GM12875 (cell line): Measurements from ENCODE around the gene KCTD4.
"Not testable (repeated sequence)": the region's sequence is repeated elsewhere in the genome, so short reads cannot be mapped to it uniquely, and the experiment has no call there.

Experiments
- H3K4me3 ChIP-seq: one replicate; pipeline ENCODE4 v1.5.1; 2011; ENCODE audit warnings: low read depth, low read length, control low read depth
- TF ChIP-seq, protein P1 (sequence below): IDR thresholded peaks from 2 replicates; pipeline ENCODE4 v1.5.1; 2011; ENCODE audit warnings: low read depth, mild to moderate bottlenecking, control low read depth, inconsistent platforms, low read length, moderate library complexity, borderline replicate concordance; ENCODE audit not compliant: insufficient read depth

KCTD4 gene

DNA sequence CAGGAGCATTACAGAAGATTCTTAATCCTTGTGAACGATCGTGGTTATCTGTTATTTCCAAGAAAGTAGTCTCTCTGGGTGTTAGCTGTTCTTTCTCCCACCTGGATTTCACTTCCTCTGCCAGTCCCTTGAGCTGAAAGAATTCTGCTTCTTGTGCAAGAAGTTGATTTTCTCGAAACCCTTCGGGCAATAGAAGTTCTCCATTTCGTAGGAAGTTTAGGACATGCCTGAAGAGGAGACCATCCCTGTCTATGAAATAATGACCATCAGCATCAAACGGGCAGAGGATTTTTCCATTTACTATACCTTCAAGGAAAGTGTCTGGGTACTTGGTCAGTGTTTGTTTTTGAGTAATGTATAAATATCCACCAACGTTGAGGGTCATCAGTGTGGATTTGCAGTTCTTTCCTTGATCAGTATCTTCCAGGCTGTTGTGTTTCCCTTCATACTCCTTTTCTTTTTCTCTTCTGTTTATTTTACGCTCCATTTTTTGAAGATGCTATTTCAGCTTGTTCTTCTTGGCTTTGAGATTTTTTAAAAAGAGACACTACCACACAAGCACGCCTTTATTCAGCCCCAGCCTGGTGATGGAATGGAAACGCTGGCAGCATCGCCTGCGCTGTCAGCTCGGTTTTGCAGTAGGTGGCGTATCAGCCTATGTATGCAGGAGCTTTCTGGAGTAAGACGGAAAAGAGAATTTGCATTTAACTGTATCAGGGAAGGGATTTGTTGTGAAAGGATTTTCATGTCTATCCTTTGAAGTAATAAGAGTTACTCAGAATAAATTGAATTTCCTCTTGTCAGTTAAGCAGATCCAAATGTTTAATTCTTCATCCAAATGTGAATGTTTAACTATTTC, 6.5 kb downstream of the KCTD4 start:
- no peak overlapping the region for H3K4me3 ChIP-seq
- TF ChIP-seq, protein P1, sequence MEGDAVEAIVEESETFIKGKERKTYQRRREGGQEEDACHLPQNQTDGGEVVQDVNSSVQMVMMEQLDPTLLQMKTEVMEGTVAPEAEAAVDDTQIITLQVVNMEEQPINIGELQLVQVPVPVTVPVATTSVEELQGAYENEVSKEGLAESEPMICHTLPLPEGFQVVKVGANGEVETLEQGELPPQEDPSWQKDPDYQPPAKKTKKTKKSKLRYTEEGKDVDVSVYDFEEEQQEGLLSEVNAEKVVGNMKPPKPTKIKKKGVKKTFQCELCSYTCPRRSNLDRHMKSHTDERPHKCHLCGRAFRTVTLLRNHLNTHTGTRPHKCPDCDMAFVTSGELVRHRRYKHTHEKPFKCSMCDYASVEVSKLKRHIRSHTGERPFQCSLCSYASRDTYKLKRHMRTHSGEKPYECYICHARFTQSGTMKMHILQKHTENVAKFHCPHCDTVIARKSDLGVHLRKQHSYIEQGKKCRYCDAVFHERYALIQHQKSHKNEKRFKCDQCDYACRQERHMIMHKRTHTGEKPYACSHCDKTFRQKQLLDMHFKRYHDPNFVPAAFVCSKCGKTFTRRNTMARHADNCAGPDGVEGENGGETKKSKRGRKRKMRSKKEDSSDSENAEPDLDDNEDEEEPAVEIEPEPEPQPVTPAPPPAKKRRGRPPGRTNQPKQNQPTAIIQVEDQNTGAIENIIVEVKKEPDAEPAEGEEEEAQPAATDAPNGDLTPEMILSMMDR: no peak

DNA sequence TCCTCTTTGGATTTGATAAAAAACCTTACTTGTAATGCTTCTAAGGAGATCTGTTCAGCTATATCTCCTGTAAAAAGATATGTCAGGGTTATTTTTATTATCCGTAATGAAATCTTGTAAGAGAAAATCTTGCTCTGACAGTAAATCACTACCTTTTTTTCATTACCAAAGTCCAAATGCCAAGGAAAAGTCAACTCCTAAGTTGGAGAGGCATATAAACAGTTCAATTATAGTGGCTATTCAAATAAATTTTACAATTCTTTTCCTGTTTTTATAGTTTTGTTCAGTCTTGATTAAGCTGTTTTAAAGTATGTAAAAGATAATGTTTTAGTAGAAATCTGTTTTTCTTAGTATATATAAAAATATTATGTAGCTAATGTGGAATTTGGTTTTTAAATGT, 9.0 kb downstream of the KCTD4 start:
- TF ChIP-seq, protein P1: no peak
- no peak overlapping the region for H3K4me3 ChIP-seq

GRCh38 chr13:45189511-45189910, 11.3 kb downstream of the KCTD4 start:
- H3K4me3 ChIP-seq: not testable (repeated sequence)

- not testable (repeated sequence) for H3K4me3 ChIP-seq
Observed at GRCh38 chr13:45189077-45189476, 11.8 kb downstream of the KCTD4 start.

DNA sequence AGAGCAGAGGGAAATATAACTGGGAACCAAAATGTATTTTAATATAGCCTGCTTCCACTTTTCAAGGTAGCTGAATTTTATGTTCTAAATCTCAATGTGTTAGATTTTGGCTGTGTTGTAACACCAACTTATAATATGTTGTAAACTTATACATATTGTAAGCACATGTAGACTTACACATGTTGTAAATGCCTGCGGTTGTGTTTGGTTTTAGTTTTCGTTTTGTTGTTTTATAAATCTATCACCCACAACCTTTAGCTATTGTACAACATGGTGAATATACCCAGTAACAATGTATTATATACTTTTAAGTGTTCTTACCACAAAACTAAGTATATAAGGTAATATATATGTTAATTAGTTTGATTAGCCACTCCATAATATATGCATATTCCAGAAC, 15.6 kb downstream of the KCTD4 start:
- TF ChIP-seq, protein P1: no peak
- no peak overlapping the region for H3K4me3 ChIP-seq

GRCh38 chr13:45184693-45185092, 16.2 kb downstream of the KCTD4 start:
- no peak overlapping the region for H3K4me3 ChIP-seq
- TF ChIP-seq, protein P1: no peak

GRCh38 chr13:45180713-45181601, 19.9 kb downstream of the KCTD4 start:
- no peak overlapping the region for H3K4me3 ChIP-seq
- TF ChIP-seq, protein P1: no peak

- H3K4me3 ChIP-seq: no peak overlapping the region
- TF ChIP-seq, protein P1: no peak
Observed at GRCh38 chr13:45180303-45180702, 20.5 kb downstream of the KCTD4 start.
